HG03571 (cell line): ENCODE results near the gene LTB.

Experiments
- ATAC-seq: cut with Tn5 transposase; IDR thresholded peaks from one replicate; pipeline ENCODE4 v1.9.1; 2021; ENCODE audit not compliant: unreplicated experiment

Gene LTB

GRCh38 chr6:31576897-31577578 is 5.2 kb downstream of the LTB start:
- ATAC-seq: no peak

- no peak for ATAC-seq
Observed at GRCh38 chr6:31575952-31576685, 6.1 kb downstream of the LTB start.

DNA sequence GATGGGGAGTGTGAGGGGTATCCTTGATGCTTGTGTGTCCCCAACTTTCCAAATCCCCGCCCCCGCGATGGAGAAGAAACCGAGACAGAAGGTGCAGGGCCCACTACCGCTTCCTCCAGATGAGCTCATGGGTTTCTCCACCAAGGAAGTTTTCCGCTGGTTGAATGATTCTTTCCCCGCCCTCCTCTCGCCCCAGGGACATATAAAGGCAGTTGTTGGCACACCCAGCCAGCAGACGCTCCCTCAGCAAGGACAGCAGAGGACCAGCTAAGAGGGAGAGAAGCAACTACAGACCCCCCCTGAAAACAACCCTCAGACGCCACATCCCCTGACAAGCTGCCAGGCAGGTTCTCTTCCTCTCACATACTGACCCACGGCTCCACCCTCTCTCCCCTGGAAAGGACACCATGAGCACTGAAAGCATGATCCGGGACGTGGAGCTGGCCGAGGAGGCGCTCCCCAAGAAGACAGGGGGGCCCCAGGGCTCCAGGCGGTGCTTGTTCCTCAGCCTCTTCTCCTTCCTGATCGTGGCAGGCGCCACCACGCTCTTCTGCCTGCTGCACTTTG is 6.8 kb downstream of the LTB start, which contains the start of gene TNF:
TNF (plus strand) TSS at position 231 of the 567 bp plus-strand sequence; CDS start at position 408, 177 bp downstream.
- no peak for ATAC-seq

- no peak for ATAC-seq
Observed at GRCh38 chr6:31574106-31575061, 7.8 kb downstream of the LTB start.

DNA sequence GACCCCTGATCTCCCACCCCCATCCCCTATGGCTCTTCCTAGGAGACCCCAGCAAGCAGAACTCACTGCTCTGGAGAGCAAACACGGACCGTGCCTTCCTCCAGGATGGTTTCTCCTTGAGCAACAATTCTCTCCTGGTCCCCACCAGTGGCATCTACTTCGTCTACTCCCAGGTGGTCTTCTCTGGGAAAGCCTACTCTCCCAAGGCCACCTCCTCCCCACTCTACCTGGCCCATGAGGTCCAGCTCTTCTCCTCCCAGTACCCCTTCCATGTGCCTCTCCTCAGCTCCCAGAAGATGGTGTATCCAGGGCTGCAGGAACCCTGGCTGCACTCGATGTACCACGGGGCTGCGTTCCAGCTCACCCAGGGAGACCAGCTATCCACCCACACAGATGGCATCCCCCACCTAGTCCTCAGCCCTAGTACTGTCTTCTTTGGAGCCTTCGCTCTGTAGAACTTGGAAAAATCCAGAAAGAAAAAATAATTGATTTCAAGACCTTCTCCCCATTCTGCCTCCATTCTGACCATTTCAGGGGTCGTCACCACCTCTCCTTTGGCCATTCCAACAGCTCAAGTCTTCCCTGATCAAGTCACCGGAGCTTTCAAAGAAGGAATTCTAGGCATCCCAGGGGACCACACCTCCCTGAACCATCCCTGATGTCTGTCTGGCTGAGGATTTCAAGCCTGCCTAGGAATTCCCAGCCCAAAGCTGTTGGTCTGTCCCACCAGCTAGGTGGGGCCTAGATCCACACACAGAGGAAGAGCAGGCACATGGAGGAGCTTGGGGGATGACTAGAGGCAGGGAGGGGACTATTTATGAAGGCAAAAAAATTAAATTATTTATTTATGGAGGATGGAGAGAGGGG is 8.8 kb downstream of the LTB start:
- no peak for ATAC-seq

- ATAC-seq: no peak
Observed at GRCh38 chr6:31572041-31572911, 9.9 kb downstream of the LTB start, which contains the start of gene LTA. Gene LTA, plus strand, starts transcription at chr6:31572289. Its CDS starts 454 bp downstream, at chr6:31572743.

DNA sequence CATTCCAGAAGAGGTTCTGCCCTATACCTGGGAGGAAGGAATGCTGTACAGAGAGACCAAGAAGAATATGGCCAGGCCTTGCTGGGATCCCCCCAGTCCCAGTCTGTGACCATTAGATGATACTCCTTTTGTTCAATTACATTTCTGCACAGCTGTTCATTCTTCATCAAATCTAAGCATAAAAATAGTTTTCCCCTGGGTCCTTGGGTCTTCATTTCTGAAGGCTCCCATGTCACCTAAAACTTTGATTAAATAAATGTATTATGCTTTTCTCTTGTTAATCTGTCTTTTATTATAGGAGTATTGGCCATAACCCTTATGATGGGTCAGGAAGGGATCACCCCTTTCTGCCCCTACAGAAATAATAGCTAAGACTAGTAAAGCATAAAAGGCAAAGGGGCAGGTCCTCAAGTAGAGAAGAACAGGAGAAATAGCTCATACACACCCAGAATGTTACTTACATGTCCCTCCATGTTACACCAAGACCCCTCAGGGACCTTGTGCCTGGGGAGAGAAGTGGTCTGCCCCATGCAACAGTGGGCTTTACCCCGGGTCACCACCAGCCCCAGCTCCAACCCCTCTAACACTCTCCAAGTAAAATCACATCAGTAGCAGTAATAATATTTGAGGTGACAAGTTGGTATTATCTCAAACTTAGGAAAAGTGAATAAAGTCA is 12.2 kb downstream of the LTB start:
- ATAC-seq: no peak

DNA sequence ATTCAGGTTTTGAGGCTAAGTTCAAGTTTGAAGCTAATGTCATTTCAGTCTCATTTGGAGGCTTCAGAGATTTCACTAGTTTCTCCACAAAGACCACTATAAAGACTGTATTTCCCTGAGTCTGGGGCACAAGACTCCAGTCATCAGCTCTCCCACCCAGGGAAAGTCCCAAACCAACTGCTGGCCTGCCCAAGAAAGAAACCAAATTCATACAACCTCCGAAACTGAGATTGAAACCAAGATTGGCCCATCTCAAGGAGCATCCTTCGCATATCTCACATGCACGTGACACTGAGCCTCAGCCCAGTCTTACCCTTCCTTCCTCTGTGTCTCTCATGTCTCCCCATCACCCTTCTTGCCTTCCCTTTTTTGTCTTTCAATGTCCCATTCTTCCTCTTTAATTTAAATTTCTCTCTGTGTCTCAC is 13.7 kb downstream of the LTB start:
- peak; percentile 63 for ATAC-seq

- no peak for ATAC-seq
Observed at GRCh38 chr6:31567531-31568370, 14.5 kb downstream of the LTB start.

GRCh38 chr6:31560697-31561058 is 21.5 kb downstream of the LTB start:
- ATAC-seq: no peak

GRCh38 chr6:31559958-31560696 is 22.1 kb downstream of the LTB start:
- peak; percentile 47 for ATAC-seq

DNA sequence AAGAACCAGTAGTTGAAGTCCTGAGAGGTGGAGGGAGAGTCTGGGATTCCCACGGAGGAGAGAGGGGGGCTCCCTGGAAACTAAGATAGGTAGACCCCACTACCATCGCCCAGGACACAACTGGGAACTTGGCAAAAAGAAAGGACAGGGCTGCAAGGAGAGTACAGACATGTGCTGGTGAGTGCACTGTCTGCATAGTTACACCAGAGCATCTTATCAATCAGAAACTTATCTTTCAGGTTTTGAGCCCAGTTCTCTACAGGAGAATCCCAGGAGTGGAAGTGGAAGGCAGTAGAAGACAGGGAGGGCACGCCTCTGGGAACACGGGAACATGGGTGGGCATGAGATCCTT is 22.6 kb downstream of the LTB start:
- peak; percentile 1 for ATAC-seq

GRCh38 chr6:31558631-31559500 is 23.4 kb downstream of the LTB start:
- no peak for ATAC-seq

DNA sequence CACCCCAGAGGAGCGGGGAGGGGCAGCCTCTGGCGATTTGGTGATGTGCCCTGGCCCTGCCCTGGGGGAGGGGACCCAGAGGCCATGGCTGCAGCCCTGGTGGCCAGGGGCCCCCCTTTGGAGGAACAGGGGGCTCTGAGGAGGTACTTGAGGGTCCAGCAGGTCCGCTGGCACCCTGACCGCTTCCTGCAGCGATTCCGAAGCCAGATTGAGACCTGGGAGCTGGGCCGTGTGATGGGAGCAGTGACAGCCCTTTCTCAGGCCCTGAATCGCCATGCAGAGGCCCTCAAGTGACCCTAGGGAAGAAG is 24.0 kb downstream of the LTB start:
- ATAC-seq: no peak

GRCh38 chr6:31557443-31558317 is 24.5 kb downstream of the LTB start:
- no peak for ATAC-seq
